HG02870 (cell line): ENCODE measurements around the gene PAQR7.

ENCODE experiments used
- ATAC-seq: cut with Tn5 transposase; IDR thresholded peaks from one replicate; pipeline ENCODE4 v1.9.1; 2021; ENCODE audit warnings: mild to moderate bottlenecking, moderate library complexity; ENCODE audit not compliant: unreplicated experiment

Gene PAQR7

GRCh38 chr1:25875154-25875855 lies at the start of gene PAQR7:
PAQR7 (minus strand) TSS chr1:25875708; CDS start chr1:25863839, 11,869 bp downstream.
- ATAC-seq: peak; percentile 44

- ATAC-seq: no peak
These were observed 48.9 kb upstream of the PAQR7 start for GRCh38 chr1:25924454-25924853.

DNA sequence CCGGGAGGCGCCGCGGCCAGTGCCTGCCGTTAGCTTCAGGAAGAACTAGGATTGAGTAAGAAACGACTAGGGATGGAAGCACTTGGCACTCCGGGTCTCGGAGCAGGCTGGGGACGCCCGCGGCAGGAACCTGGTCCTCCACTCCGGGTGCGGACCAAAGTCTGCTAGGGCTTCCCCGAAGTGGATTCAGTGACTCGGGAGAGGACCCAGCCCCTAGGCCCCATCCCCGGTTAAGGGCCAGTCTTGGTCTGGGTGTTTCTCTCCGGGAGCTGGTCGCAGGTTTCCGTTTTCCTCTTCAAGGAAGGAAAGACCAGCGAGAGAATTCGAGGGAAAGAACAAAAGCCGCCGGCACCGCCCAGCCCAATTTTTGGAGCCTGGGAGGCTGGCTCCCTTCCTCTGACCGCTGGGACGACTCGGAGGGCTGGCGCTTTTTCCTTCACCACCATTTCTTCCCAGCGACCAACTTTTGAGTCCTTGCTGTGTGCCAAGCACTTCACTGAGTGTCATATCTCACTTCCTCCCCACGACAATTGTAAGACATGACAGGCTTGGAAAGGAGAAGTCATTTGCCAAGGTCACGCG lies 47.6 kb upstream of the PAQR7 start:
- no peak for ATAC-seq

DNA sequence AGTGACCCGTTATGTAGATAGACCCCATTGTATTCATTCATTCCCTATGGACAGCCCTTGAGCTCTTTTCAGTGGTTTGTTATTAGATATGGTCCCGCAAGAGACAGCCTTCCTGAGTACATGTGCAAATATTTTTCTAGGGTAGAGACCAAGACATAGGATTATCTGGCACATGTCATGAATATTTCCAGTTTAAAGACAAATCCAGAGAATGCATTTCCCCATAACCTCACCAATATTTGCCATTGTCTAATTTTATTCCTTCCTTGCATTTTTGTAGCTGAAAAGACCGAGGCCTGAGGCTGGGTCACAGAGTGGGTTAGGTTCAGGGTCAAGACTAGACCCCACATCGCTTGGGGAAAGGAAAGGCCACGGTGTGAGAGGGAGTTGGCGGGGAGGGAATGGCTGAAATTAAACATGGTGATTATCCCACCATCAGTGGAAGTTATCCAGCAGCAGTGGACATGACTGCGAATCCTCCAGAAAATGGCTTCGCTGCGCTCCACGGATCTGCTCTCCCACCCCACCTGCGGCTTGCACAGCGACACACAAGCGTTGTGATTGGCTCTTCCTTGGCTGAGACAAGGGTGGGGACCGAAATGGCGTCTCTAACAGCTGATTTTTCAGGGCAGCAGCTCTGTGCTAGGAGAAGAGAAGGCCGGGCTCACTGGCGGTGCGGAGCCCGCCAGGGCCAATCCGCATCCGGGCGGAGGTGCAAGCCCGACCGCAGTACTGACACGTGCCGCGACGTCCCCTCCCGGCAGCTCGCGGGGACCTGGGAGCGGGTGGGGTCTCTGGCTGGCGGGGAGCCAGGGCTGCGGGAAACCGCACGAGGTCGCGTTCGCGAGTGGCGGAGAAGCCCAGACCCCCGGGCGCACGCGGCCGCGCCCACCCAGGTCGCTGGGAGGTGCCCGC lies 46.8 kb upstream of the PAQR7 start:
- ATAC-seq: no peak

GRCh38 chr1:25918615-25919014 lies 43.1 kb upstream of the PAQR7 start:
- no peak for ATAC-seq

- ATAC-seq: no peak
These were observed 42.5 kb upstream of the PAQR7 start for GRCh38 chr1:25917996-25918395.

- ATAC-seq: no peak
These were observed 41.0 kb upstream of the PAQR7 start for GRCh38 chr1:25916460-25916859.

DNA sequence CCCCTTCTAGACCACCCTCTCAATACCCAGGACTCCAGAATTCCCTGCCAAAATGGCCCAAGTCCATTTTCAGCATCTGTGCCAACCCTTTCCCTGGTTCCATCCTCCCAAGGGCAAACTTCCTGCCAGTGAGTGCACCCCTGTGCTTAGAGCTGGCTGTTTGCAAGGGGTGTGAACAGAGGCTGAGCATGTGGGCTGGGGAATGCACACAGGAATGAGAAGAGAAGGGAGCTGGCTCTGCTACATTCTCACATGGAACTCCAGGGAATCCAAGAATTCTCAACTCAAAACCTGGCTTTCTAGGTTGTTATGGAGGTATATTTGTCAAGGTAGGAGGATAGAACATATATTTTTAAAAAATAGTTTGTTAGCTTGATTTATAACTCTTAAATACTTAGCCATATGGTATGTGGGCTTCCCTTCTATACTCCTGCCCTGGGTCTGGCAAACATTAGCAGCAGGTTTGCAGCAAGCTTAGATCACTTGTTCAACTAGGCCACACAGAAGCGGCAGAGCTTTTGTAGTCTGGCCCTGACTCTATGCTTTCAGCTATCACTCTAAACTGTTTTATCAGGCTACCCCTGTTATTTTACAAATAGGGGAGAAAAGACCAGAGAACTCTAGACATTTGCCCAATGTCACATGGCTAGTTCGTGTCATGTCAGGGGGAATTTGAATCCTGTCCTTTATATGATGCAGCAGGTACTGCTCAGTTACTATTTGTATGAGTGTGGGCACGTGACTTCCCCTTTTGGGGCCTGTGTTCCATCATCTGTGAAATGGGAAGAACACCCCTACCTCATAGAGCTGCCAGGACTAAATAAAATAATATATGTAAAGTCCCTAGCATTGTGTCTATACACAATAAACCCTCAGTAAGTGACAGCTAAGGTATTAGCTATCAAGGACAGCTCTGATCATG lies 38.8 kb upstream of the PAQR7 start:
- ATAC-seq: no peak

DNA sequence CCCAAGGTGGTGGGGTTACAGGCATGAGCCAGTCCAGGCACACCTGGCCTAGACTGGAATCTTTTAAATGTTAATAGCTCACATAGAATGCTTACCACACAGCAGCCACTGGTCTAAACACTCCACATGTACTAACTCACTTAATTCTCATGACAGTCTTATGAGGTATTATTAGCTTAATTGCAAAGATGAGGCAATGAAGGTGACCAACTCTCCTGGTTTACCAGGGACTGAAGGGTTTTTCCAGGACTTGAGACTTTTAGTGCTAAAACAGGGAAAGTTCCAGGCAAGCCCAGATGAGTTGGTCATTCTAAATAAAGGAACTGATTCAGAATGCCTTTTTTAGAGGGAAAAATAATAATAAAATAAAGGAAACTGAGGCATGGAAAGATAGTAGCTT lies 37.7 kb upstream of the PAQR7 start:
- no peak for ATAC-seq

DNA sequence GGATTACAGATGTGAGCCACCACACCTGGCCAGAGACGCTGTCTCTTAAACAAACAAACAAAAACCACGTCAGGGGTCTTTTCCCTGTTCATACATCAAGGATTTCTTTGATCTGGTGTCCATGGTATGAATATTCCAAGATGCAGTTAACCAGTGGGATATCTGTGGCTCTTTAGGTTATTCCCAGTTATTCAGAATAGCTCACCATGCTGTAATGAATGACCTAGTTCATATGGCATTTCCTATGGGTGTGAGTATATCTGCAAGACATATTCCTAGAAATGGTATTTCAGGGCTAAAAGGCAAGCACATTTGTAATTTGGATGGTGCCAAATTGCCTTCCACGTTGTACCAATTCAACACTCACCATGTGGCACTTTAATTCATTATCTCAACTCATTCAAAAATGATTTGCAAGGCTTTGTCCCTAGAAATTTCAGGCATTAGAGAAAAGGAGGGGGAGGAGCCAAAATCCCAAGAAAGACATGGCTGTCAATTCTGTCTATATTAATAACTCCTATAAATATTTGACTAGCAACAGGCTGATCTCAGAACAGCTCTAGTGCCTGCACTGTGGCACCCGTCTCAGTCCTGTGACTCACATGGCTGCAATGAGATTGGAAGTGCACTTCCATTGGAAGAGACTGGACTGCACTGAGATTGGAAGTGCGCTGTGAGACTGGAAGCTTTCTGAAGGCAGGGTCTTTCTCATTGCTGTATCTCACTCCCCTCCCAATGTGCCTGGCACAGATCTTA lies 36.7 kb upstream of the PAQR7 start:
- no peak for ATAC-seq

- no peak for ATAC-seq
These were observed 35.7 kb upstream of the PAQR7 start for GRCh38 chr1:25911162-25911561.

- ATAC-seq: no peak
These were observed 33.5 kb upstream of the PAQR7 start for GRCh38 chr1:25909040-25909439.

- ATAC-seq: no peak
These were observed 32.7 kb upstream of the PAQR7 start for GRCh38 chr1:25908161-25908560.

GRCh38 chr1:25907601-25908000 lies 32.1 kb upstream of the PAQR7 start:
- ATAC-seq: no peak

- ATAC-seq: no peak
These were observed 31.3 kb upstream of the PAQR7 start for GRCh38 chr1:25906644-25907300.

DNA sequence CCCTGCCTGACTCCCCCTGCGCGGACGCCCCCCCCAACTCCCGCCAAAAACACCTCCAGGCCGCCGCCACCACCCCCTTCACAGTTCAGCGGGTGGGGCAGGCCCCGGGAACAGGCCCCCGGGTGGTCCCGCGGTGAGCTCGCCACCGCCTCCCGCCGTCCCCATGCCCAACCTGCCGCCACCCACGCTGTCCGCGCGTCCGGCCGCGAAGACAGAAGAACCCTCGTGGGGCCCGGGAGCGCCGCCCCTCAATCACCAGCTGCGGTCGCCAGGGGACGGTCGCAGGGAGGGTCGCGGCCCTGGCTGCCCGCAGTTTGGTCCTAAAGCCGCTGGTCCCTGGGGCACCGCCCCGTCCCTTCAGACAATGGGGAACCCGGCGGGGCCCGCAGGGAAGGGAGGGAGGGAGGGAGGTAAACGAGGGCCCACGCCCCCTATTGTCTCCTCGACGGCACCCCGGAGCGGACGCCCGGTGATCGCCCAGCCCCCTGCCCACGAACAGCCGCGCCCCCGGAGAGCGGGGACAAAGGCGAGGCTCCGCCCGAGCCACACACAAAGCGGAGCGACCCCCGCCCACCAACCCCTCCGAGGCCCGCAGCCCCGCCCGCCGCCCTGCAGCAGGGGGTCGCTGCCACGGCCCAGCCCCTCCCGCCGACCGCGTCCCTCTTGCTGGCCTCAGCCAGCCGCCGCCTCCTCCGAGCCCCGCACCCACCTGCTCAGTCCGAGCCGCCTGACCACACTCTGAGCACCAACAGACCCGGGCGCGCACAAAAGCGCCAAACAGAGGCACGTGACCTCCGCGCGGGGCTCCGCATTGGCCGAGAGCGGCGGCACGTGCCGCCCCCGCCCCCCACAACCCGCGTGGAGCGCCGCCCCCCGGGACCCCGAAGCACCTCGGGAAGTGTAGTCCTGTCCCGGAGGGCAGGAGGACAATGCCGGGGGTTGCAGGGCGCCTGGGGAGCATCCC lies 30.5 kb upstream of the PAQR7 start, which contains the start of gene STMN1:
Gene STMN1, minus strand, starts transcription at position 740 of the 964 bp plus-strand sequence. CDS start 1,743 bp downstream, outside the sequence.
- ATAC-seq: peak; percentile 57

GRCh38 chr1:25904943-25905679 lies 29.6 kb upstream of the PAQR7 start:
- peak; percentile 74 for ATAC-seq
